SK-N-DZ (cell line): ENCODE measurements around the gene CD36.

Source experiments
- DNase-seq: peaks from one replicate; pipeline ENCODE4 v3.0.0-alpha.2; 2015; ENCODE audit warnings: low spot score

CD36 gene

GRCh38 chr7:80624763-80625162, 13.7 kb upstream of the CD36 start:
- no peak for DNase-seq

GRCh38 chr7:80629023-80629422, 9.4 kb upstream of the CD36 start:
- no peak for DNase-seq

GRCh38 chr7:80630608-80631405, 7.6 kb upstream of the CD36 start:
- no peak for DNase-seq

- DNase-seq = no peak
Observed at GRCh38 chr7:80631421-80631820, 7.0 kb upstream of the CD36 start.

- no peak for DNase-seq
Observed at GRCh38 chr7:80632139-80632538, 6.3 kb upstream of the CD36 start.

GRCh38 chr7:80632819-80633218, 5.6 kb upstream of the CD36 start:
- no peak for DNase-seq

- DNase-seq = no peak
Observed at GRCh38 chr7:80634505-80634904, 3.9 kb upstream of the CD36 start.

GRCh38 chr7:80635533-80635932, 2.9 kb upstream of the CD36 start:
- DNase-seq = no peak

GRCh38 chr7:80635998-80636397, 2.4 kb upstream of the CD36 start:
- DNase-seq = no peak

- no peak for DNase-seq
Observed at GRCh38 chr7:80636709-80637108, 1.7 kb upstream of the CD36 start.

- no peak for DNase-seq
Observed at GRCh38 chr7:80637454-80637853, 988 bp upstream of the CD36 start.

- no peak for DNase-seq
Observed at GRCh38 chr7:80639011-80639410, 569 bp downstream of the CD36 start.

- DNase-seq = no peak
Observed at GRCh38 chr7:80640846-80641245, 2.4 kb downstream of the CD36 start.

GRCh38 chr7:80641548-80641947, 3.1 kb downstream of the CD36 start:
- DNase-seq = no peak

- DNase-seq = no peak
Observed at GRCh38 chr7:80642871-80643270, 4.4 kb downstream of the CD36 start.

GRCh38 chr7:80643336-80643915, 5.0 kb downstream of the CD36 start:
- no peak for DNase-seq

GRCh38 chr7:80644054-80644453, 5.6 kb downstream of the CD36 start:
- peak; percentile 21 for DNase-seq

GRCh38 chr7:80646083-80646865, 7.8 kb downstream of the CD36 start:
- no peak for DNase-seq

- DNase-seq = no peak
Observed at GRCh38 chr7:80647436-80647835, 9.0 kb downstream of the CD36 start.

GRCh38 chr7:80648031-80648600, 9.7 kb downstream of the CD36 start:
- no peak for DNase-seq

GRCh38 chr7:80649011-80649410, 10.6 kb downstream of the CD36 start:
- DNase-seq = no peak

GRCh38 chr7:80650030-80650429, 11.6 kb downstream of the CD36 start:
- DNase-seq = no peak
